Stimulated activated CD8-positive, alpha-beta memory T cell treated with anti-CD3 and anti-CD28 coated beads, Interleukin-4, amount 100 ng/mL, for 48 hours (primary cell): Measurements from ENCODE around the gene SLC66A3.

Experiments
- DNase-seq: peaks from one replicate; pipeline ENCODE4 v3.0.0-alpha.2; 2020

SLC66A3 gene

DNA sequence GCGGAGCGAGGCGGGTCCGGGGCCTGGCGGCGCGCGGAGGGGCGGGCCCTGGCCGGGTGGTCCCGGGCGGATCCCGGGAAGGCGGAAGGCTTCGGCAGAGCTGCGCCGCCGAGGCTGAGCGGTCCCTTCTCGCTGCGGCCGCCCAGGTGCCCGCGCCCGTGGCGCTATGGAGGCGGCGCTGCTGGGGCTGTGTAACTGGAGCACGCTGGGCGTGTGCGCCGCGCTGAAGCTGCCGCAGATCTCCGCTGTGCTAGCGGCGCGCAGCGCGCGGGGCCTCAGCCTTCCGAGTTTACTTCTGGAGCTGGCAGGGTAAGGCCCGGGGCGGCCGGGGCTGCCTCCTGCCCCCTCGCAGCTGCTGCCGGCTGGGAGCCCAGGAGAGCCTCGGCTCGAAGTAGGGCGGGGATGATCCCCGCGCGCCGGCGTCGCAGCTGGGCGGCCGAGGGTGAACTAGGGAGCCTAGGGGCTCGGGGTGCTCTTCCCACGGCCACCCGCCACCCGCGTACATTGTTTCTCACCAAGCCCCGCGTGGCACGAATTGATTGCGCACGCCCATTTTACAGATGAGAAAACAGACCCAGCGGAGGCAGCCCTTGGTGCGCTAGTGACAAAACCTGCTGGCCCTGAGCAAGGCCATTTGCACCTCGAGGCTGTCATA lies at the start of gene SLC66A3:
Gene SLC66A3, plus strand, starts transcription at position 87 of the 655 bp plus-strand sequence. Its CDS starts 80 bp downstream, at position 167.
- DNase-seq = no peak

DNA sequence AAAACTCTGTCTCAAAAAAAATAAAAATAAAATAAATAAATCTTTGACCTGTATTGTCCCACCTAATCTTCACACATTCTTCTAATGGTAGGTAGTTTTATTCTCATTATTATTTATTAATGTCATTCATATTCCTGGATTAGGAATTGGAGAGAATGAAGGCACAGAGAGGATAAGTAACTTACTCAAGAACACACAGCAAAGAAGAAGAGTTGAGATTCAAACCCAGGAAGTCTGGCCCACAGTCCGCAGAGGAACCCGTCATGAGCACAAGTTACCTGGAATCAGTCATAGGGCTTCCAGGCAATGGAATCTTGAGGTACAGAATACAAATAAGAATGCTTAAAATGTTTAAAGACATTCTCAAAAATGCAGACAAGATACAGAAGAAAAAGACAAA lies 46.3 kb upstream of the SLC66A3 start:
- DNase-seq = no peak

DNA sequence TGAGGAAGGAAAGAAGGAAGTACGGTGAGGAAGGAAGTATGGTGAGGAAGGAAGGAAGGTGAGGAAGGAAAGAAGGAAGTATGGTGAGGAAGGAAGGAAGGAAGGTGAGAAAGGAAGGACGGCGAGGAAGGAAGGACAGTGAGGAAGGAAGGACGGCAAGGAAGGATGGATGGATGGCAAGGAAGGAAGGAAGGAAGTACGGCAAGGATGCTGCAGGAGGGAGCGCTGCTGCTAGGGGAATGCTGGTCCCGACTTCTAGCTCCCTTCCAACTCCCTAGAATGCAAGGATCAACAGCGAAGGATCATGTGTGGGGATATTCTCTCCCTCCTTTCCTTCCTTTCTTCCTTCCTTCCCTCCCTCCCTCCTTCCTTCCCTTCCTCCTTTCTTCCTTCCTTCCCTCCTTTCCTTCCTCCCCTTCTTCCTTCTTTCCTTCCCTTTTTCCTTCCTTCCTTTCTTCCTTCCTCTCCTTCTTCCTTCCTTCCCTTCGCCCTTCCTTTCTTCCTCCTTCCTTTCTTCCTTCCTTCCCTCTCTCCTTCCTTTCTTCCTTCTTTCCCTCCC lies 42.3 kb upstream of the SLC66A3 start:
- DNase-seq = no peak

DNA sequence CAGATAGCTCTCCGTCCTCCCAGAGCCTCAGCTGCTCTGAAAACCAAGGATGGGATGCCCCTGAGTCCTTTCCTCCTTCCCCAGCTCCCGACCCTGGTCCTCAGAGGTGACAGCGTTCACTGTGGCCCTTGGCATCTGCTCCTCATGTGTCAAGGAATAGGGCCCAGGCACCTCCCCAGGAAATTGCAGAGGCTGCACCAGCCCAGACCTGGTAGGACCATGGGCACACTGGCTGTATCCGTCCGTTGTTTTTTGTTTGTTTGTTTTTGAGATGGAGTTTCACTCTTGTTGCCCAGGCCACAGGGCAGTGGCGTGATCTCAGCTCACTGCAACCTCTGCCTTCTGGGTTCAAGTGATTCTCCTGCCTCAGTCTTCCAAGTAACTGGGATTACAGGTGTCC lies 37.5 kb upstream of the SLC66A3 start:
- DNase-seq = no peak

DNA sequence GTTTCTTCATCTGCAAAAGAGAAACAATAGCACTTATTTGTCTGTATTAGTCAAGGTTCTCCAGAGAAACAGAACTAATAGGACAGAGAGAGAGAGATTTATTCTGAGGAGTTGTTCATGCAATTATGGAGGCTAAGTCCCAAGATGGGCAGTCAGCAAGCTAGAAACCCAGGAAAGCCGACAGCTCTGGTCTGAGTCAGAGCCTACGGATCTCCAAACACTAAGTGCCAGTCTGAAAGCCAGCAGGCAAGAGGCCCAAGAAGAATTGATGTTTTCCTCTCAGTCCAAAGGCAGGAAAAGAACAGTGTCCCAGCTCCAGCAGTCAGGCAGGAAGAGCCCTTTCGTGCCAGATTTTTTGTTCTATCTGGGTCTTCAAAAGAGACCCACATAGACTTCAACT lies 36.5 kb upstream of the SLC66A3 start:
- no peak for DNase-seq

DNA sequence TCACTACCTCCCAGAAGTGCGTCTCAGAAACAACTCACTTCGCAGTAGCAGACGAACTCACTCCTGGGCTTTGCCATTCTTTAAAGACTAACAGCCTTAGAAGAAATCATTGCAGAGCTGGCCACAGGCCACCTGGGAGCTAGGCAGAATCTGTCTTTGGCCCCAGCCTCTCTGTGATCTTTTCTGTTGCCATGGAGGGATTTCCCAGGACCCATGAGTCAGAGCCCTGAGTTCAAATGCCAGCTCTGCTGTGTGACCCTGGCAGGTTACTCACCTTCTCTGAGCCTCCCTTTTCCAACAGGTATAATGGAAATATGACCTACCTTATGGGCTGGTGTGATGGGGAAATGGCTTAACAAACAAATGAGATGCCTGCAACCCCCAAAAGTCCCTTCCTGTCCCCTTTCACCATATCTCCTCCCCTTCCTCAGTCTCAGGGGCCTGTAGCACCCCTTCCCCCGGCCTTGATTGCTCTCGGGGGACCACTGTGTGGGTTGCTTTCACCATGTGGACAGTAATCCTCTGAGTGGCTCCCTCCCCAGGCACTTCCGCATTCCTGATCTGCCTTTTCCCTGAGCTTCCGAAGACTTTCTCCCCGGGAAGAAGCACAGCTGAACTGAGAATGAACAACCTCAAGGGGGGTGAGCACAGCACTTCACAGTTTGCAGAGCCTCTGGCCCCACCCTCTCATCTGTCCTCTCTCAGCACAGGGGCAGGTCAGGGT lies 34.0 kb upstream of the SLC66A3 start:
- DNase-seq = no peak

DNA sequence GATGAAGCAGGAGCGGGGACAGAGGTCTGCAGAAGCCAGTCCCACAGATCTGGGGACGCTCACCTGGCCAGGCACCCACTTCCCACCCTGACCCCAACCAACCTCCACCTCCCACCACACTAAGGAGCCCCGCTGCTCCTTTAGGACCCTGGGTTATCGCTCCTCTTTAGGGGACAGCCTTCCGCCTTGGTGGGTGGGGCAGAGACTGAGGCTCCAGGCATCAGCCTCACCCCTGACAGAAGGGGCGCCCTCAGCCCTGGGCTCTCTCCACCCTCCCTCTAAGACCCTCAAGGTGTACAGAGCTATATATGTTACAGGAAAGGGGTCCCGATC lies 33.5 kb upstream of the SLC66A3 start:
- no peak for DNase-seq

DNA sequence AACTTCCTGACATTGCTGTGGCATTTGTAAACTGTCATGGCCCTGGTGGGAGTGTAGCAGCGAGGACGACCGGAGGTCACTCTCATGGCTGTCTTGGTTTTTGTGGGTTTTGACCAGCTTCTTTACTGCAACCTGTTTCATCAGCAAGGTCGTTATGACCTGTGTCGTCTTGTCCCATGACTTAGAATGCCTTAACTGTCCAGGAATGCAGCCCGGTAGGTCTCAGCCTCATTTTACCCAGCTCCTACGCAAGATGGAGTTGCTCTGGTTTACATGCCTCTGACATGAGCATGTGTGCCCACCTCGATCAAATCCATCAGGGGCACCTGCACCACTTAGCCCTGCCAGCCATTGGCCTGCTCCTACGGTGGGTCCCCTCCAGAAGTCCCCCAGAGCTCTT lies 32.9 kb upstream of the SLC66A3 start:
- no peak for DNase-seq

DNA sequence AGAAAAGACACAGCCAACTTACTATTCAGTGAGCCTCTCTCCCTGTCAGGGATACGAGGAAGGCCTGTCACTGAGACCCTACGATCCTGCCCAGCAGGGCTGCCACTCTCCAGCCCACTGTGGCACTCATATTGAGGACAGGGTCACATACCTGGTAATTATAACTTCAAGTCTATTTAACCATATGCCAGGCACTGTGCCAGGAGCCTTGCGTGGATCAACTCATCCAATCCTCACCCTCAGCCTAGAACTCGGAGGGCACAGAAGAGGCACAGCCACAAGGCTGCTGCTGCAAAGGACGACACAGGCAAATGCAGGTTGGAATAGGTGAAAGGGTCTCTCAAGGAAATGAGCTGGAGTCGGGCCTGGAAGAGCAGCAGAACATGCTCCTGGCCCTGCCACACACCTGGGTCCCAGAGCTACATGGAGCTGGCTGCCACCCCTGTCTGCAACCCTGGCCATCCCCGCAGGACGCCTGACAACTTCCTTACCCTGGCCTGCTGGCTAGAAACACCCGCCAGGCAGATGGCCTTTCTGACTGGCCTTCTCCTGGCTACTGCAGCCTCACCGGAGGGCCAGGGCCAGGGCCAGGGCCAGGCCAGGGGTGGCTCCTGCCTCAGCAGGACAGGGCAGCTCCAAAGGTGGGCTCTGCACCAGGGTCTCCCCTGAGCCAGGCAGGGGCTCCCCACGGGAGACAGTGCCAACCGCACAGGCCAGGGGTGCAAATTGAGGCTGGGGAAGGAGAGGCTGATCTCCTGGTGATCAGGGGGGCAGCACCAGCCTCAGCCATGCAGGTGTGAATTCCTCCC lies 32.1 kb upstream of the SLC66A3 start:
- no peak for DNase-seq

DNA sequence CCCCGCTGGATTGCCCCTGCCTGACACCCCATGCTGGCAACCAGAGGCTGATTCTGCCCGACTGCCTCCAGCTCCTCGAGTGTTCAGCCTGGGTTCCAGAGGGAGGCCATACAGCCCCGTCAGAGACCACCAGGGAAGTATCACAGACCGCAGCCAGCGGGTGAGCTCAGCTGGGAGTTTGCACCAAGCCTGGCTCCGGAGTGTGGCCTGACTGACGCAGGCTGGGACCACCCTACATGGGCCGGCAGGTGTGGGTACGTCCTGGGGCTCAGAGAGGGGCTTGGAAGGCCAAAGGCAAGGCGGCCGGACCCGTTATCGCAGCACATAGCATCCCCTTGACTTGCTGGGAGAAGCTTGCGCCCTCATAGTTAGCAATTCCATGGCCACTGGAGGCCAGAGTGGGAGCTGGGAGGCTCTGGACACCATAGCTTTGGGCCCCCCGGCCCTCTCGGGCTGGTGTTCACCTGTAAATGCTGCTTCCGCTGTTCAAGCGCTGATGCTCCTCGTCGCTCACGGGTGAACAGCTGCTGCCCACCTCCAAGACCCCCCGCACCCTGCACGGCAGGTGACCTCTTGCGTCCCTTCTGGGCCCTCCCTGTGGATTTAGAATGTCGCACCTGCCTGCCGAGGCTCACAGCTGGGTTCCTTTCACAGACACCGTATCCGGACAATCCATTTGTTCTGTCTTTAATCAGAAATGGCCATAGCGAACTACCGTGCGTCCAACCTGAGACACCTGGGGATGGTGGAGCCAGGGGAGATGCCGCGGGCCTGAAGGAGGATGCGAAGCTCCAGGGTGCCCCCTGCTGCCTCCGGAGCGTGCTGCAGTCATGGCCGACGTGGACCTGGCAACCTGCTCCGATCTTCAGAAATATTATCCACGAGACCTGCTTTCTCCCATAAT lies 31.2 kb upstream of the SLC66A3 start:
- DNase-seq = peak; percentile 90

DNA sequence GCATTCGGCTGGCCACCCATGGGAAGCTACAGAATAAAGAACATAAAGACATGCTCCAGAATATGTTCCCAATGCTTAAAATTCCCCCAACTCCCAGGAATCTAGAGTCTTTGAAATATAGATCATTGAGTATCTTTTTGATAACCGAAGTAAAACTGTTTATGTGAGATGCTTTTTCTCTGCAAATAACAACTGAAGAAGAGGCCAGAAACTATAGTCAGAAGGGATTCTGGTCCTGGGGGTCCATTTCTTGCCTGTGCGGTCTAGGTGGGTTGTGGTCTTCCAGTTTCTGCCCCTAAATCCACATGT lies 30.6 kb upstream of the SLC66A3 start:
- no peak for DNase-seq

DNA sequence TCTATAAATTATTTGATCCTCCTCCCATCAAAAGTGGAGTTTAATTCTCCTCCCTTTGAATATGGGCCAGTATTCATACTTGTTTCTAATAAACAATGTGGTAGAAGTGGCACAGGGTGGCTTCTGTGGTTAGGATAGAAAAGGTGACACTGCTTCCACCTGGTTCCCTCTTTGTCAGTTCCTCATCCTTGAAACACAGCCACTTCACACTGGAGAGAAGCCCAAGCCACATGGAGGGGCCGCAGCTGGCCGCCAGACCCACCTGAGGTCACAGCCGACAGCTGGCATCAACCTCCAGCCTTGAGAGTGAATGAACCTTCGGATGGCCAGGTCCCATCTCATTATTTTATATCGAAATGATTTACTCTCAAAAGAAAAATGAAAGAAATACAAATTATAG lies 27.5 kb upstream of the SLC66A3 start:
- no peak for DNase-seq

DNA sequence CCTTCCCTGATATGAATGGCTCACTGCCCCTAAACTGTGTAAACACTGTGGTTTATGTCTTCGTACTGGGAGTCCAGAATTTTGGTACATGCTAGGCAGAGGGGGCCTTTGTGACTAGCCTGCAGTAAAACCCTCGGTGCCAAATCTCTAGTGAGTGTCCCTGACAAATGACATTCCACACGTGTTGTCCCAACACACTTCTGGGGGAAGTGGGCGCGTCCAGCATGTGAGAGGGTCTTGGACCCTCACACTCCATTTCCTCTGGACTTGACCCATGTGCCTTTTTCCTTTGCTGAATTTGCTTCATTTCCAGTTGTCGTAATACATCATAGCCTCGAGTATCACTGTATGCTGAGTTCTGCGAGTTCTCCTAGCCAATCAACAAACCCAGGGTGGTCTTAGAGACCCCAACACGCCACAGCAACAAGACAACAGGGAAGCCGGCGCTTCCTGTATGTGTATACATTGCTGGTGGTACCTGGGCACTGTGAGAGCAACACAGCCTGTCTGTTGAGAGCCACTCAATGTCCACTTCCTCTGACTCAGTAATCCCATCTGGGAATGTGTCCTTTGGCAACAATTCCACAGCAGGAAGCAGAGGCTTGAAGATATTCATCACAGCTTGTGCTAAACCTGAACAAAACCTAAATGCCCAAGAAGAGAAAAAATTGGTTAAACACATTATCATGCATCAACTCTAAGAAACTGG lies 26.9 kb upstream of the SLC66A3 start:
- no peak for DNase-seq

DNA sequence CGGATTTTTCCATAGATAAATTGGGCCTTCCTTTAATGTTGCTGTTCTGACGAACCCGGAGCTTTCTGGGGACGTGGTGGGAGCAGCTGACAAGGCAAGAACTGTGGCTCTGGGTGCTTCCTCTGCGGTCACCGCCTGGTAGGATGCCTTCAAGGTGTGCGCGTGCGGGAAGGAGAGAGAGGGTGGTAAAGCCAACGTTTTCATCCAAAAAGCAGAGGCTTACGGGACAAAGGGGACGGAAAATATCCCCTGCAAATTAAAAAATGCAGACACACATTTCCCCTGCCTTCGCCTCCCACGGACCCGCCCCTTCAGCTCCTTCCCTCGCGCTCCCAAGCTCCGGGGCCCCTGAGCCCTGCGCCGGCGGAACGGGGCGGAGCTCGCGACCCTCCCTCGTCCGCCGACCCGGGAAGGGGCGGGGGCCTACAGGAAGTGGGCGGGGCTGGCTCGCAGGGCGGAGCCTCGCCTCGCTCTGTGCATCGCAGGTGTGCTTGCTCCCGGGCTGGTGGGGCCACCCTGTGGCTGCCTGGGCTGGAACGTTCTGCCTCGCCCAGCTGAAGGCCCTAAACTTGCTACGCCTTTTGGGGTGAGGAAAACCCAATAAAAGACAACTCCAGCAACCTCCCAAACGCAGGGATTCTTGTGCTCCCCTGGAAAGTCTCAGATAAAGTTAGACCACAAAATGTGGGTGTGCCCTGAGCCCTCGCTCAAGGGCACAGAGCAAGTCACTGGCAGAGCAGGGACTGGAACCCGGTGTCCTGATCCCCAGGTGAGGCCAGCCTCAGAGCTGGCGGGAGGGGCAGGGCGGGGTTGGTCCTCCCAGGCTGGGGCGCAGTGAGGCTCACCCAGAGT lies 25.4 kb upstream of the SLC66A3 start:
- peak; percentile 83 for DNase-seq

DNA sequence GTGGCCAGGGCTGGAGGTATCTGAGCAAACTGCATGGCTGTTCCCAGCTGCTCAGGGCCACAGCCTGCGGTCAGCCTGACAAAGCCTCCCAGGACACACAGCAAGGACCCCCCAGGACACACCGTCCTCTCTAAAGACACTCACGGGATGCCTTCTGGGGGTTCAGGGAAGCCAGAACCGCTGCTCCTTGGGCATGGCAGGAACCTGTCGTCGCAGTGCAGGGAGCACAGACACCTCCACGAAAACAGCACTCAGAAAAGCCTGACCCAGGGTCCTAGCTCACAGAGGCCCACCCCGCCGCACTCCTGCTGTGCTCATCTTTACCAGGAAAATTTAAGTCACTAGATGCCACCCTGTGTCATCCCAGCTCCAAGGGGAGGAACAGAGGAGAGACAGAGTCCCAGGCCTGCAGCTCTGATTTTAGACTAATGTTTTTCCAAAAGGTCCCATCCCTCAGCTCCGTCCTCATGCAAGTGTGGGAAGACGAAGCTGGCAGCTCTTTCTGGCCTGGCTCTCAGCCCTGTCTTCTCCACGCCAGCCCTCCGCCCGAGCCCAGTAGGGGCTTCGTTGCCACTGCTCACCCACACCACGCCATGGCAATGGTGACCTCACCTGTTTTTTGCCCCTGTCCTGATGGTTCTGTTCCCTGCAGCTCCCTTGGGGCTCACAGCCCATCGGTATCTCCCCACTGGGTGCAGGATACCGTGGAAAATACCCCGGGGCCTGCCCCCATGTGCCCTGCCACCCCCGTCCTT lies 23.9 kb upstream of the SLC66A3 start:
- DNase-seq = no peak

DNA sequence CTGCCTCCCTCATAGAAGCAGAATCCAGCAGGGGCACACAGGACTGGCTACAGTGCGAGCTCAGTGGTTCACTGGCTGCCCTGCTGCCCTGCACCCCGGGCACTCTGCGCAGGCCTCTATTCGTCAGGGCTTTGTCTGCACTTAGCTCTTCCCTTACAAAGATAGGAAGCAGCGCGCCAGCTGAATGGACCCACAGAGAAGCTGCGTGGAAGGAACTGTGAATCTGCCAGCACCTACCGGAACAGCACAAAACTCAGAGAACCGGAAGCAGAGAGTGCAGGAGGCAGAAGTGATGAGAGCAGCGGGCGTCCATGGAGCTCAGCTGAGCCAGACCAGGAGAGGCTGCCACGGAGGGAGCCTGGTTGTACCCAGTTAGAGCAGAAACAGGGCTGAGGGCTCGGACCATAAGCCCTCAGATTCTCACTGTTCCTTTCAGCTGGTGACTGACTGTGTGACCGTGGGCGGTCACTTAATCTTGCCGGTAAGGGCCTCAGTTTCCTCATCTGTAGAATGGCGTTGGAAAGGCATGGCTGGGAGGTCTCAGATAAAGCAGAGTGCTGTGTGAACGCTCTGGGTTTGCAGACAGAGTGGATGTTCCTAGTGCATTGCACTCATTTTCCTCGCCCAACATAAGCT lies 23.1 kb upstream of the SLC66A3 start:
- DNase-seq = no peak

DNA sequence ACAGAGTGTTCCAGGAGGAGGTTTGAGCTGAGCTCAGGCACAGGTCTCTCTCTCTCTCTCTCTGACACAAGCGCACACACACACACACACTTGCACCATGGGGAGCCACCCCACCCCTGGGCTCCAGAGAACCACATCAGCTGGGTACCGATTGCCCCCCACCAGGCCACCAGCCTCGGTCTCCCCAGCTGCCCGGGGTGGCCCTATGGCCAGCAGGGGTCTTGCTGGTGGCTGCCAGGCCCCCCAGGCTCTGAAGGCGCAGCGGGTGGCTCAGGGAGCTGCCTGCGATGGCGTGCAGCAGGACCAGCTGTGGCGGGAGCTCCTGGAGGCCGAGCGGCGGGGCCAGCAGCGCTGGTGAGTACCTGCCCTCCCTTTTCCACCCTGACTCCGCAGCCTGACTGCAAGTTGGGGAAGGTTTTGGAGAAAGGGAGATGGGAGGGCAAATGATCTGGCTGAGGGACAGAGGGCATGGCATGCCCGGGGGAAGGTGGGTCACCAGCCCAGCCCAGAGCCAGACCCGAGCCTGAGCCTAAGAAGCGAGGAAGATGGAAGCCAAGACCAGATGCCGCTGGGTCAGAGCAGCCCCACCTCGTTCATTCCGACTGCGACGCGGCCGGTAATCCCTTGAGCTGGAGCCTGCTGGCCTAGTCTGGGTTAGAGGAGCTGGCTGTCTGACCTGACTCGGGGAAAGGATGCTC lies 21.9 kb upstream of the SLC66A3 start:
- no peak for DNase-seq

DNA sequence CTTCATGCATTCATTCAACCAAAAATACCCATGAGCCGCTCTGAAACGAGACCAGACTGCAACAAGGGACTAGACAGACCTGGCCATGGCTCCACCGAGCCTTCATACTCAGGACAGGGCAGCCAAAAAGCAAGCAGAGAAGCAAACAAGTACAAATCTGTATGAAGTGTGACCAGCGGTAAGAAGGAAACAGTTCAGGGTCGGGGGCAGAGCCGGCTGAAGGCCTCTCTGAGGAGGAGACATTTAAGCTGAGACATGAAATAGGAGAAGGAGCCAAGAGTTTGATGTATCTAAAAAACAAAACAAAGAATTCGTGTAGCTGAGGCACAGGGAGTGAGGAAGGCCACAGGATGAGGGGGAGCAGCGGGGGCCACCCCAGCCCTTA lies 21.3 kb upstream of the SLC66A3 start:
- DNase-seq = no peak

DNA sequence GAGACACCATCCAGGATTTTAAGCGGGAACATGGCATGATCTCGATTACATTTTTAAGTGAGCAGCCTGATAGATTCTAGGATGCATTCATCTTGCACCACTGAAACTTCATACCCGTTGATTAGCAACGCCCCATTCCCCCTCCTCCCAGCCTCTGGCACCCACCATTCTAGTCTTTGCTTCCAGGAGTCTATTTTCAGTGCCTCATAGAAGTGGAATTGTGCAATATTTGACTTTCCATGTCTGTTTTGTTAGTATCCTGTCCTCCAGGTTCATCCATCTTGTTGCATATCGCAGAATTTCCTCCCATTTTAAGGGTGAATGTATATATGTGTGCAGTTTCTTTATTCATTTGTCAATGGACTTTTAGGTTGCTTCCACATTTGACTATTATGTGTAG lies 20.9 kb upstream of the SLC66A3 start:
- DNase-seq = no peak
